Stimulated activated CD8-positive, alpha-beta memory T cell treated with anti-CD3 and anti-CD28 coated beads, Interleukin-12 subunit alpha, Interleukin-12 subunit beta, amount 100 ng/mL, for 24 hours (primary cell): ENCODE results near the gene ZNF536.
"Not testable (repeated sequence)": the region's sequence is repeated elsewhere in the genome, so short reads cannot be mapped to it uniquely, and the experiment has no call there.

Source experiments
- DNase-seq: peaks from one replicate; pipeline ENCODE4 v3.0.0-alpha.2; 2020; ENCODE audit errors: extremely low read depth

ZNF536 gene

DNA sequence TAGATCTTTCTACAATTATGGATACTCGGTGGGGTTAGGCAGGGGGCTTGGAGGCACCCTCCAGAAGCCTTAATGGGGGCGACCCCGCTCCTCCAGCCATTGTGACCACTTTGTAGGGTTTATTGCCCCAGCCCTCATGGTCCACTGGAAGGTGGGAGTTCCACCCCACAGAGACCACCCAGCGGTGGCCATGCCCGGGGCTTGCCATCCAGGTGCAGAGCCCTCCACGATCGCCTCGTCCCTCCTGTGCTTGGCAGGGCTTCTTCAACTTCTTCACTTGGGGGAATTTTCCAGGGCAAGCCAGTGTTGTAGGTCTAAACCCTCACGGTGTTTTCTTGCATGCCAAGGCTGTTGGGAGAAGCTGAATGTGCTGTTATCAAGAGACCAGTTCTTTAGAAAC, 16.1 kb downstream of the ZNF536 start:
- no peak for DNase-seq

DNA sequence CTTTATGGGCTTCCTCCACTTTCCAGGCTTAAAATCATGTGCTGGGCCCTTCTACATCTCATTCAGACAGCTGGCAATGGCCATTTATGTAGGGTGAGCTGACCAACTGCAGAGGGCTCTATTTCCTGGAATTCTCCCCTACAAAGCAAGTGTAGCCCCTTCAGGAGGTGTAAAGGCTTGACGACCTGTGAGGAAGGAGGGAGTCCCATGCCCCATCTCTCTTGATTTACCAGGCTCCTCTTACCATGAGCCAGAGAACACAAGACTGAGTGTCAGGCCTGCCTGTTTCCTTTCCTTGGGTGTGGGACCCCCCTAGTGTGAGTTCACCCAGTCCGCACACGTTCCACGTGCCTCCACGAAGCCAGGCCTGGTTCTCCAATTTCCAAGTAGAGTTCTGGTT, 16.6 kb downstream of the ZNF536 start:
- DNase-seq: no peak

DNA sequence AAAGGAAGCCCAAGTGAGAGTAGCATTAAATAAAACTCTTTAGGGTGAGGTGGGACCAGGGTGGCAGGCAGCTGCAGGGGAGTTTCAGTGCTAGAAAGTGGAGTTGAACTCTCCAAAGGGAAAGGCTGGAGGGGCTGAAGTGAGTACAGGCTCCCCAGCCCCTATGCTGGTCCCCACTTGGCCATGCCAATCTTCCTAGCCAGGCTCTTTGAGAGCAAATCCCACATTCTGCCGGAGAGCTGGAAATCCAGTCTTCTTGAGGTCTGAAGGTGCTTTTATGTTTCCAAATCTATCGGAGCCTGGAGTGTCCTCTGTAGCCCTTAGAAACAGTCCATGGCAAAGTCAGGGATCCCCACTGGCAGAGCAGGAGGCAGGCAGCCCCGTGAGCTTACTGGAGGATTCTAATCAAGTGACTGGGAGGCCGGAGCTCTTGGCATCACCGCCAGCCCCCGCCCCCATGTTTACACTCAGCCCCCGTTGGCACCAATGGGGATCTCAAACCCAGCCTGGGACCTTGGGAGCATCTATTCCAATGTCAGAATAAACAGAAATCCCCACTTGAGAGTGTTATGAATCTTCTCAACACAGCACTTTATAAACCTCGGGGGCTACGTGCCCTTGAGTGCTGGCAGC, 18.3 kb downstream of the ZNF536 start:
- no peak for DNase-seq

DNA sequence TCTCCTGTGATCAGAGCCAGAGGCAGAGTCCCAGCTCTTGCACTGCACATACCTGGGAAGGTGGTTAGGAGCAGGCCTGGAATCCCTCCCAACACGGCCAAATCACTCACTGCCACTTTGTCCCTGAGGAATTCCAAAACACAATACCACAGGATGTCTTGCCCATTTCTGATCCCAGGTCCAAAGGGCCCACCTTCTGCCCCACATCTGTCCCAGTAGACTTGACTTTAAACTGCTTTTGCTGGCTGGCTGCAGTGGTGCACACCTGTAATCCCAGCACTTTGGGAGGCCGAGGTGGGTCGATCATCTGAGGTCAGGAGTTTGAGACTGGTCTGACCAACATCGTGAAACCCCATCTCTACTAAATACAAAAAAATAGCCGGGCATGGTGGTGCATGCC, 18.9 kb downstream of the ZNF536 start:
- DNase-seq: no peak

DNA sequence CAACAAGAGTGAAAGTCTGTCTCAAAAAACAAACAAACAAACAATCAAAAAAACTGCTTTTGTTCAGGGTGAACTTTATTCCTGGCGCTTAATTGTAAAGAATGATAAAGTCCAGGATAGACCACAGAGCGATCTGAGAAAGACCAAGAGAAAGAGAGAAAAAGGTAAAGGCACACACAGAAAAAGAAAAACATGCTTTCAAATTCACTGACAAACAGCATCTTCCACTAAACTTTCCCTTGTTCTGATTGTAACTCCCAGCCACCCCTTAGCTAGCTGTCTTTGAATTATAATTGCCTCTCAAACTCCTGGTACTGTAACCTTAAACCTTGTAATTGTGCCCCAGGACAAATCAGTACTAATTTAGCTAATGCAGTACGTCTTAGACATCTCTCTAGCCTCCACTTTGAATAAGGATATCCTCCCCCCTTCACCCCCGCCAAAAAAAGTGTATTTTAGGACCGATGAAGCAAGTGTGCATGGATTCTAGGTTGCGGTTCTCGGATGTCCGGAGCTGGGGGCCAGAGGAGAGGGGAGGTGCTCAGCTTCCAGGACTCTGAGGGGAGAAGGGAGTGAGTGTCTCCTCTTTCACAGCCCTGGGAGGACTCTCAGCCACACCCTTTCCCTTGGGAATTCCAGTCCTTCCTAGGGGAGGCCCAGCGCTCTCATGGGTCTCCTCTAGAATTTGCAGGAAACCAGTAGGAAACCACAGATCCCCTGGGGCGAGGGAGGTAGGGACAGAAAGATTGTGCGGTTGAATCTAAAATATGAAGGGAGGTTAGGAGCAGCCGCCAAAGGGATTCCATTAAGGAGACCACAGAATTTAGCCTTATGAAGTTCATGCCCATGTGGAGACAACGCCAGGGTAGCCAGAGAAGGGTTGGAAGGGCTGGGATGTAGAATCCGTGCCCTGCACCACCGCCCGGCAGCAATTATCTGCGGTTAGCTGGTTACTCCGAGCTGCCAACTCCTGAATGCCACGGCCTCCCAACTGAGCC, 19.7 kb downstream of the ZNF536 start:
- no peak for DNase-seq

DNA sequence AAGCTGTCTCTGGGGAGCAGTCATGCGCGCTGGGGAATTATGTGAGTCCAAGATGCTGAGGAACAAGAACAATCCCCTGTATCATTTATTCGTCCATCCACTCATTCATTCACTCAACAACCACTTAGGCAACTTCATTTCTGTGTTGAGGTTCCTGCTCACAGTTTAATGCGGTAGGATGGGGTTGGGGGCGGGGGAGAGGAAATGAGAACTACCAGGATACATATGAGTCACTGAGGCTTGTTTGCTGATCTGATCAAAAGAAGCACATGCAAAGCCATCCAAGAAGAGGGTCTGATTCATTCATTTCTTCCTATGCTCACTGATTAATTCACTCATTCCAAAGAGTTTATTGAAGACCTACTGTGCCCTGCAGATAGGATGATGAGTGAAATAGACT, 20.9 kb downstream of the ZNF536 start:
- no peak for DNase-seq

DNA sequence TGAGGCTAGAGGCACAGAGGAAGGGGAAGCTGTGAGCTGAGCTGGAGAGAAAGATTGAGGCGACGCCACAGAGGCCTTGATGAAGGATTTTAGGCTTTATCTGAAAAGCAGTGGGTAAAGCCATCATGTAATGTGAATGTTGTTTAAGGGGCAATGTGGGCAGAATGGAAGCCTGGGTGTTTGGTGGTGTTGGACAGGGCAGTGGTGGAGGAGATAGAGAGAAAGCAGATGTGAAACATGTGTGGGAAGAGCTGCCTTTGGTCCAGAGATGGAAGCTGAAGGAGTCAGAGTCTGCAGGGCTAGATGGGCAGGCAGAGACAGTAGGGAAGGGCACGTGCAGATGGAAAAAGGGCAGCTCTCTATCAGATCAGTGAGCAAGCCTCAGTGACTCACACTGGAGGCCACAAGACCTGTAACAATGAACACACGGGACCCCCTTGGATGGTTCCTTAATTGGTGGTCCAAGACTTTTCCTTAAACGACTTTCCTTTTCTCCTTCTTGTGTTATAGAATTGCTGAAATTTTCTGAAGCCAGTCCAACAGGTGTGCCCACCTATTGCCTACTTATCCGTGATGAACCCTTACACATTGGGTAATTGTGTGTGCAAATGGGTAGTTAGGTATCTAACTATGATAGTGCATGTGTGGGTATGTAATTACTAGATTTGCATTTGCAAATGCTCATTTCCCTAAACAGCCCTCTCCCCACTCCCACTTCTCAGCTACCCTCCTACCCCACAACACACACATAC, 21.7 kb downstream of the ZNF536 start:
- DNase-seq: no peak

DNA sequence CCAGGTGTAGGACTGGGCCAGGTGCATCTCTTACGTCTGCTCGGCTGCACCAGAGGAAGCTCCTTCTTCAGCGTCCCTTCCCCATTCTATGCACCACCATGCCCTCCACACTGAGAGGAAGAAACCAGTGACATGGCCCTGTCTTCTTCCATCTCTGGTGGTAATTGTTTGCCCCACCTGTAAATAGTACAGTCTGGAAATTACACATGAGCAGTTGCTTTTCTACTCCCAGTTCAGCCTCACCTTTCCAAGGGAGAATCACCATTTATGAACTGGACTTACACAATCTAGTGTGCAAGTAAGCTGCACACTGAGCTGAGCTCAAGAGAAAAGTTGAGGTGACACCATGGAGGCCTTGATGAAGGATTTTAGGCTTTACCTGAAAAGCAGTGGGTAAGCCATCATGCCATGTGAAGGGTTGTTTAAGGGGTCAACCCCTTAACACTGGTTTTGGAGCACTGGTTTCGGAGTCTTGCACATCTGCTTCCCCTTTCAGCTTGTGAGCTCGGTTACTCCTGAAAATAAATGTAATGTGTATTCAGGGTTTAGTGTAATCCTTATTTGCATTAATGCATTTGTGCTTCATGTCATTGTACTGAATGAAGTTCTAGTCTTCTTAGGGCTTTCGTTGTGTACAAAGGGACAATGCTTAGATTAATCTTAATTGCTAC, 22.4 kb downstream of the ZNF536 start:
- no peak for DNase-seq

DNA sequence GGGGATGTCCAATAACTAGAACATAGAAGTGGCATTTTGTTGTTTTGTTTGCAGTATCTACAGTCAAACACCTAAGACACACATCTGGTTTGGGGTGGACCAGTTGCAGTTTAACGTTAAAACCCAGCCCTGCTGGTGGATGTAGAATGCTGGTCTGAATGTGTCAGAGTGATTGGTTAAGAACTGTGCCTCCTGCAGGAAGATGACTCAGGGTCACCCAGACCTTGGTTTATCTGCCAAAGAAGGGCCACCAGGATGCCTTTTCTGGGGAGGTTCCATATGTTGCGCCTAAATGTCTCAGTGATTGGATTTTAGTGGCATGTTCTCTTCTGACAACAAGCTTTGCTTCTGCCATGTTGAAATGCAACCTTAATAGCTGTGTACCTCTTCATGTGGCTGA, 23.1 kb downstream of the ZNF536 start:
- DNase-seq: no peak

DNA sequence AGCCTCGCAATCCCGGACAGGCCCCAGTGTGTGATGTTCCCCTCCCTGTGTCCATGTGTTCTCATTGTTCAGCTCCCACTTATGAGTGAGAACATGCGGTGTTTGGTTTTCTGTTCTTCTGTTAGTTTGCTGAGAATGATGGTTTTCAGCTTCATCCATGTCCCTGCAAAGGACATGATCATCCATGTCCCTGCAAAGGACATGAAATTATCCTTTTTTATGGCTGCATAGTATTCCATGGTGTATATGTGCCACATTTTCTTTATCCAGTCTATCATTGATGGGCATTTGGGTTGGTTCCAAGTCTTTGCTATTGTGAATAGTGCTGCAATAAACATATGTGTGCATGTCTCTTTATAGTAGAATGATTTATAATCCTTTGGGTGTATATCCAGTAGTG, 26.4 kb downstream of the ZNF536 start:
- not testable (repeated sequence) for DNase-seq

DNA sequence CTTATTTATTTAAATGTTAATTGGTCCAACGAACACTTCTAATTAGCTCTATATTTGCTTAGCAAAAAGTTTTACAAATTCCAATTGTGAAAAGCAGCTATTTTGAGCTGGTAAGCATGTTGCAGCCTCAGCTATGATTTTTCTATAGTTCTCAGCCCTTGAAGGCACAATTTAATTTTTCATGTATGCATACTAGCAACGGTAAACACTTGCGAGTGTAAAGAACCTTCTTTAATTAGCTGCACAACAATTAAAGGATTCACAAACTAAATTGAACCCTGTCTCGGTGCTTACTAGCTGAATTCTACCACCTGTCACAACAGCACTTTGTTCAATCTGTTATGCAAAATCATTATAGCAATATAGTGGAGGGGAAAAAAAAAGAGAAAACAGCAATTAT, 29.8 kb downstream of the ZNF536 start:
- DNase-seq: no peak

DNA sequence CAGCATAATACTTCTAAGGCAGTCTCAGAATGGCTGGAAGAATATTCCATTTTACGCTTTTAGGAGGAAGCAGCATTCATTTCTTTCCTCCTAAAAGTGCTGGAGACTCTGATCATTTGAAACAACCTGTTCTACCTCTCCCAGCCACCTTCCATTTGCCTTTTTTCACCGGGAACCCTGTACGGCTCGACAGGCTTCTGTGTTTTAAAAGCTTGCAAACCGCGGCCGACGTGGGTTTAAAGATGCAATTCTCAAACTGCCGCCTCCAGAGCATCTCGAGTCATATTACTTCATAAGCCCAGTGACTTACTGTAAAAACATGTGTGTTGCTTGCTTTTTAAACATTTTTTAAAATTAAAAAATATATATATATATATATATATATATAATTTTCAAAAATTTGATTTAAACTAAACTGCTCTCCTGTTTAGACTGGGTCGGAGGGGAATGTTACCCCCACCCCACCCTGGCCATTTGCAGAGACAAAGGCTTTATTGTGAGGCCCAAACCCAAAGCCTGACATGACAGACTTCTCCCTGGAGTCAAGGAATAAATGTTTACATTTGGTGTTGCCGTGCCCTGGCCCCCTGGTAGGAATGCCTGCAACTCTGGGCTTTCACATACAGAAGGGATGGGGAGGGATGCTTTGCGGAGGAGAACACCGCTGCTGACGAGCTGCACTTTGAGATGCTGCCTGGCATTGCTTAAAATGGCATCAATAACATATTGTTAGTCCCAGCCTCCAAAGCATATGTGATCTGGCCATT, 30.4 kb downstream of the ZNF536 start:
- no peak for DNase-seq

DNA sequence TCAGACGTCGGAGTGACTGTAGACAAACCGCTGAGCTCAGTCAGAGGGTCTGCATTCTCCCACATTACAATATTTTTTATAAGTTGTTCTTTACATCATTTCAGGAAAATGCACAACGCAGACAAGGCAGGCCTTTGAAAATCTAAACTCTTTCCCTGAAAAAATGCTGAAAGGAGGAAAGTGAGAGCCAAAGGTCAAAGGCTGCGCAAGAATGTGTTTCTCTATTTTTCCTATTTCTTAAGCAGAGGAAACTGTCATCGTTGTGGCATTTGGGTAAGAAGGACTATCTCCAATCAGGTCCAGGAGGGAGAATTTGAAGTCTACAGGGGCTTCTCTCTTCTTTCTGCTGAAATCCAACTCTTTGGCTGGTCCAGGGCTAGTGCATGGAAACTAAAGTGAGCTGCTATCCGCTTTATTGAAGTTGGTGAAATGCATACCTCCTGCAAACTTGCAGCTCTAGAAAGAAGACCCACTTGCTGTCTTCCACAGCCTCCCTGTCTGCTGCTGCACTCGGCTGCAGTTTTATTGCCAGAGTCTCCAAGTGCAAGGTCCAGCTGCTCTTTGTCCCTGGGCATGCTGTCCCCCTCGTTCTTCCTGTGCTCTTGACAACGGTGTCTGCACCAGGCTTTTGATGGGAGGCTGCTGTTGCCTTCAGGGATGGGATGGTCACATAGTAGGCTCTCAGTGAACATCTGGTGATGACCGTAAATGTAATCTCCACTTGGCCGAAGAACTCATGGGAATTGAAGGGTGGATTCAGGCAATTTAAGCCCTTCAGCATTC, 31.2 kb downstream of the ZNF536 start:
- DNase-seq: no peak

DNA sequence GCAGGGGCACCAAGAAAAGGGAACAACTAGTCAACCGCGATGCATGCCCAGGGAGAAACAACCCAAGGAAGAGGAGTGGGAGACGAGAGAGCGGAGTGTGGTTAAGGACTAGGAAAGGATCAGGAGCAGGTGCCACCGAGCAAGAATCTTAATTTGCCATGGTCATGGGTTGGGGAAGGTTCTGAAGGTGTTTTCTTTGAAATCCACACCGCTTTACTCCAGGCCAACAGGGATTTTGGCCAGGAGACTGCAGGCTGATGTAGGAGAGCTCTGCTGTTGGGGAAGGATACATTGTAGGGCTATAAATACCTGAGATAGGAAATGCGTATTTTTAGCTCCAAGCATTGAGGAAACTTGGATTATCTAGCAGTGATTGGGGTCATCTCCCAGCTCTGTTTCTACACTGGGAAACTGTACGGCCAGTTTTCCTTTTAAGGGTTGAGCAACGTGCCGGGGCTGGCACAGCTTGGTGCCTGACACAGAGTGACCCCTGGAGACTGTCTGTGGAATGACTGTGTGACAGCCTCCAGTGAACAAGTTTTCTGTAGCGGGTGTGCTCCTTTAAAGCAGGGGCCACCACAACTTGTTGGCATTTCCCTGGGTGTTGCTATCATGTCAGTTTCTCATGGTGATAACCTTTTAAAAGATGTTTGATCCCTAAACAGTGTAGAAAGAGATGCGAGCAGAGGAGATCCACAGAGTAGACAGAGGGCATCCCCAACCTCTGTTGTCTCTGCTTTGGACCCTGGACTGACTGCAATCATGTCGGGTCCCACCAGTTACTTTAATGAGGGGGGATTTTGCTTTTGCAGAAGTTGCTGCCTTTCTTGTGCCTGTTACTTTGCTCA, 34.3 kb downstream of the ZNF536 start:
- DNase-seq: no peak

DNA sequence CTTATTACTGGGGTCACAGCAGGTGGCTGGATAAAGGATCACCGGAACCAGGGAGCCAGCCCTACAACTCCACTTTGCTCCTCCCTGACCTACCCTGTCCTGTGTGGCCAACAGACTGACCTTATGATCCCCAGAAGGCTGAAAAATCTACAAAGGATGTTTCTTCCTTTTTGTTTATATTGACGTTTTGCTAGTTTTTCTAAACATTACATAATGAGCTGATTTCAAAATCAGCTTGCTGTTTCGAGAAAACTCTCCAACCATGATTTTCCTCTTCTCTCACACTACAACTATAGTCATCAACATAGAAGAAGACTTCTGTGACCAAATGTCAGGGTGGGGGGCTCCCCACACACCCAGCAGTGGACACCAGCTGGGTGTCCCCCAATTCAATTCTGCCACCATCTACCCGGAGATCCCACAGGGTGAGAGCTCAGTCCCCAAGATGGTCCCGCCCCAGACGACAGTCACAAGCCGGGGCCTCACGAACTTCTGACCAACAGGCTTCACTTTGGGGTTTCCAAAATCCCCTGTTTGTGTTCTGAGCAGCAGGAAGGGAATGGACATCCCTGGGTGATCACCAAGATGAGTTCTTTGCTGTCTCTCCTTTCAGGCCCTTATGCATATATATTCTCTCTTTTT, 35.0 kb downstream of the ZNF536 start:
- DNase-seq: no peak

DNA sequence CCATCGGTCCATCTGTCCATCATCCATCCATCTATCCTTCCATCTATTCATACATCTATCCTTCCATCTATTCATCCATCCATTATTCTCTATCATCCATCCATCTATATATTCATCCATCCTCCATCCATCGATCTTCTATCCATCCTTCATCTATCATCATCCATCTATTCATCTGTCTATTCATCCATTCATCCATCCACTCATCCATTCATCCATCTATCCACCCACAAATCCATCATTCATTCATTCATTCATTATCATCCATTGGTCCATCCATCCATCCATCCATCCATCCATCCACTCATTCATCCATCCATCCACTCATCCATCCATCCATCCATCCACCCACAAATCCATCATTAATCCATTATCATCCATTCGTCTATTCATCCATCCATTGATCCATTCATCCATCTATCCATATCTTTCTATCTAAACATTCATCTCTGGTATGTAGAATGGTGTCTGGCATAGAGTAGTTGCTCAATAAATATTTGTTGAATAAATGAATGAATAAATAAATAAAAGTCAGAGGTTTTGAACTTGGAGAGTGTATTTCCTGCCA, 36.6 kb downstream of the ZNF536 start:
- DNase-seq: no peak

DNA sequence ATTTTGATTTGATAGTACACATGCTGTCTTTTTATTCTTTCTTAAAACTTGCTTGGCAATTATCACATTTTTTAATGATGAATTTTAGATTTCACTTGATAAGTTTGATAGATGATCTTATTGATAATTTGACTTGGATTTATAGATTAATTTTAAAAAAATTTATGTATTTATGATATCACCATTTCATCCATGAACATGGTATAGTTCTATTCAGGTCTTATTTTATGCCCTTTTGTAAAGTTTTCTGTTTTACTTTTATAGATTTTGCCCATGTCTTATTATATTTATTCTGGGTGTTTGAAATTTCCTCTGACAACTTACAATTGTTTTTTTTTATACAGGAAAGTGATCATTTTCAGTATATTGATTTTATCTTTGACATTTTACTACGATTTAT, 39.5 kb downstream of the ZNF536 start:
- no peak for DNase-seq

DNA sequence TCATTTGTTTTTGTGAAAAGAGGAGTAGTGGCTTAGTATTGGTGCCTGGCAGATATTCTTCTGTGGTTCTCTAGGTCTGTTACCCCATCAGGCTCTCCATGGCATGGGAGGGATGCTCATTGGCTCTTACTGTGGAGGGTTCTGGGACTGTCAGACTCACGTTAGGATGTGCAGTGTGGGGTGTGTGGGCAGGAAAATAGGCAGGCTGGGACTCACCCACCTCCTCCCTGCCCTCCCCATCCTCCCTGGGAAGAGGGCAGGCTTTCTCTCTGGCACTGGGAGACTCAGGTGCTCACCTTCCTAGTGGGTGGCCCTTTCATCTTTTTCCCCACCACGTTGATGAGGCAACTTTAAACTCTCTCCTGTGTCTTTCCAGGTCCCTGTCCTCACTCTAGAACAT, 44.2 kb downstream of the ZNF536 start:
- DNase-seq: no peak

DNA sequence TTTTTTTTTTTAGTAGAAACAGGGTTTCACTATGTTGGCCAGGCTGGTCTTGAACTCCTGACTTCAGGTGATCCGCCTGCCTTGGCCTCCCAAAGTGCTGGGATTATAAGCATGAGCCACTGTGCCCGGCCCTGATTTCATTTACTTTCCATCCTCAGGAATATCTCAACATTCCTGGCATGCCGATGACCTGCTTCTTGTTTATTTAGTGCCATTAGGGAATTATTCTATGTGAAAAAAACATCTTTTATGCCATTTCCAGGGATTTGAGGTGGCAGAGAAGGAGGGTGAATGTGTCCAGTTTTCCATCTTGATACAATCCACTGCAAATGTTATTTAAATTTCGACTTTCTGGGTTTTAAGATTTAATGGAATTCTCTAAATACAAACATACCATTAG, 45.0 kb downstream of the ZNF536 start:
- not testable (repeated sequence) for DNase-seq
